HEK293T (cell line): ENCODE data around the gene LHPP.

ENCODE experiments used
- CTCF ChIA-PET: fragments of 350-600 bp; formaldehyde crosslinking; extraction: SDS; loops from one replicate; lab custom pipeline; 2021; ENCODE audit warnings: antibody characterized with exemption, inconsistent platforms; lab: Yijun Ruan, JAX
- POLR2A ChIA-PET: fragments of 350-600 bp; formaldehyde crosslinking; extraction: SDS; loops from one replicate; lab custom pipeline; 2020; ENCODE audit warnings: antibody characterized with exemption, inconsistent platforms; lab: Yijun Ruan, JAX
- DNase-seq: peaks from one replicate; pipeline ENCODE4 v3.0.0; 2012; ENCODE audit warnings: mixed read lengths; ENCODE audit errors: extremely low spot score
- ARNT ChIP-seq: fragments of 450-650 bp; IDR thresholded peaks from 2 replicates; pipeline ENCODE4 v1.6.1; 2017; ENCODE audit warnings: mild to moderate bottlenecking
- BHLHE40 ChIP-seq: fragments of 450-650 bp; IDR thresholded peaks from 2 replicates; pipeline ENCODE4 v1.6.1; 2016; ENCODE audit warnings: mild to moderate bottlenecking, moderate library complexity, borderline replicate concordance
- CTBP1 ChIP-seq: fragments of 450-650 bp; IDR thresholded peaks from 2 replicates; pipeline ENCODE4 v1.6.1; 2016; ENCODE audit warnings: borderline replicate concordance
- ELF4 ChIP-seq: fragments of 450-650 bp; IDR thresholded peaks from 2 replicates; pipeline ENCODE4 v1.6.1; 2017; ENCODE audit warnings: antibody characterized with exemption
- FOXA1 ChIP-seq: fragments of 450-650 bp; IDR thresholded peaks from 2 replicates; pipeline ENCODE4 v1.6.1; 2016; ENCODE audit warnings: mild to moderate bottlenecking
- FOXK2 ChIP-seq: fragments of 450-650 bp; IDR thresholded peaks from 2 replicates; pipeline ENCODE4 v1.6.1; 2016; ENCODE audit warnings: mild to moderate bottlenecking
- FOXM1 ChIP-seq: fragments of 450-650 bp; IDR thresholded peaks from 2 replicates; pipeline ENCODE4 v1.6.1; 2017; ENCODE audit warnings: mild to moderate bottlenecking, borderline replicate concordance
- HDGF ChIP-seq: fragments of 450-650 bp; IDR thresholded peaks from 2 replicates; pipeline ENCODE4 v1.6.1; 2017; ENCODE audit warnings: antibody characterized with exemption, borderline replicate concordance
- L3MBTL2 ChIP-seq: fragments of 450-650 bp; conservative IDR thresholded peaks from 2 replicates; pipeline ENCODE4 v1.6.1; 2016; ENCODE audit warnings: mild to moderate bottlenecking
- LEF1 ChIP-seq: fragments of 450-650 bp; IDR thresholded peaks from 2 replicates; pipeline ENCODE4 v1.6.1; 2017; ENCODE audit warnings: mild to moderate bottlenecking, borderline replicate concordance
- NFRKB ChIP-seq: fragments of 450-650 bp; IDR thresholded peaks from 2 replicates; pipeline ENCODE4 v1.6.1; 2016; ENCODE audit warnings: mild to moderate bottlenecking, moderate library complexity
- SP1 ChIP-seq: fragments of 450-650 bp; IDR thresholded peaks from 2 replicates; pipeline ENCODE4 v1.6.1; 2017
- SUZ12 ChIP-seq: fragments of 450-650 bp; IDR thresholded peaks from 2 replicates; pipeline ENCODE4 v1.6.1; 2016; ENCODE audit warnings: mild to moderate bottlenecking
- TARDBP ChIP-seq: fragments of 450-650 bp; IDR thresholded peaks from 2 replicates; pipeline ENCODE4 v1.6.1; 2016
- ZNF384 ChIP-seq: fragments of 450-650 bp; IDR thresholded peaks from 2 replicates; pipeline ENCODE4 v1.6.1; 2016
- TF ChIP-seq, protein P1 (sequence below): fragments of 450-650 bp; IDR thresholded peaks from 2 replicates; pipeline ENCODE4 v1.6.1; 2016

Gene LHPP

DNA sequence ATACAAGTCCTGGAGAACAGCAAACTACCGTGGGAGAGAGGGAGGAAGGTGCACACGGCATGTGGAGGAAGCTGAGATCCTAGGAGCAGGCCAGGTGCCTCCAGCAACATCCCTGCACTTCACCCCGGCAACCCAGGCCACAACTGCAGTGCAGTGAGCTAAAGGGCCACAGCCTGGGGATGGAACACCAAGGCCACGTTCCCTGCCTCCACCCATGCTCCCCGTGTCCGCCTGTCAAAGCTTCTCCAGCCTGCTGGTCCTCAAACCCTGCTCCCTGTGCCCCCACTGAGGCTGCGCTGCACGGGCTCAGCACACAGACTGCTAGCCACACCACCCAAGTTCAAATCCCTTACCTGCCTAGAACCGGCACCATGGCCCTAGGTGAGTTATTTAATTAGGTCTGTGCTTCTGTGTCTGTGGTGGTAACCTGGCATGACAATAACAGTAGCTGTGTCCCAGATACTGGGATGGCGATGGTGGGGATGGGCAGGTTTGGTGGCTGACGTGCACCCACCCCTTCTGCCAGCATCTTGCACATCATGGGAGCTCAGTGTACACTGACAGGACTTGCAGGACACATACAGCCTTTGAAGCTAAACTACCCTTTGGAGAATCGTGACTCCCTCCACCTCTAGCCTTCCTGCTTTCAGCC lies 197.1 kb downstream of the LHPP start:
- ChIA-PET POLR2A (no interaction called here), CTCF (no interaction called here)
- TF ChIP-seq FOXM1 (no peak), FOXA1 (no peak), LEF1 (no peak), HDGF (no peak), SP1 (no peak), BHLHE40 (no peak)
- DNase-seq, result no peak

DNA sequence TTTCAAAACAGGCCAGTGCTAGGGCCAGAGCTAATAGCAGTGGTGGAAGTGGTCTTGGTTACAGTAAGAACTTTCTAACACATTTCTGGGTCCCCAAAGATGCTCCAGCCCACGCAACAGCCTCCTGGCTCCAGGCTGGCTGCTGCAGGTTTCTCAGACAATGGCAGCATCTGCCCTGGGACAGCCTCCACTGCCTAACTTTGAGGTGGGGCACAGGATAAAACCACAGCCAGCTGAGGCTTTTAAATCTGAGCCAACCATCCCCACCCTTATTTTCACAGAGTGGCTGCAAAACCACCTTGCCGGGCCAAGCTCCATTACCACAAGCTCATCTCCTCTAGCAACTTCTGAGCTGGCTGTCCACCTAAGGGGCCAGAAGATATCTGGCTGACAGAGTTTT lies 197.8 kb downstream of the LHPP start:
- DNase-seq, result no peak
- CTCF ChIA-PET, result no interaction called here

DNA sequence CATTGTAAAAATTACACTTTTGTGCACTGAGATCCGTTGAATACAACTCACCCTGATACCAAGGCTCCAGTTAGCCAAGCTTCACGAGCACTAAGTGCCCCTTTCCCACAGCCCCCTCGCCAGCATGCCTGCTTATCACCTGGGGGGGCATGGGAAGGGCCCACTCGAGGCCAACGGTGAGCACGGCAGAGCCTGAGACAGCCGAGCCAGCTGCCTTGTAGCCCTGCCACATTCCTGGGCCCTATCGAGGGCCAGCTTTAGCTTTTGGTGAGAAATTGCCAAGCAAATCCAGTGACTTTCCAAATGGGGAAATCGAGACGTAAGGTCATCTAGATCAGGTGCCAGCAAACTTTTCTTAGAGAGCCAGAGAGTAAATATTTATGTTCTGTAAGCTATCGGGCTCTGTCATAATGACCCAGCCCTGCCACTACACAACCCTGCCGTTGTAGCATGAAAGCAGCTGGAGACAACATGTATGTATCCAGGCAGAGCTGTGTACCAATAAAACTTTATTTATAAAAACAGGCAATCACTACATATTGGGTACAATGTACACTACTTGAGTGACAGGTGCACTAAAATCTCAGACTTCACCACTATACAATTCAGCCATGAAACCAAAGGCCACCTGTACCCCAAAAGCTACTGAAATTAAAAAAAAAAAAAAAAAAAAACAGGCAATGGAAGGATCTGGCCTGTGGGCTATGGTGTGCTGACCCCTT lies 198.9 kb downstream of the LHPP start:
- POLR2A ChIA-PET, result no interaction called here
- DNase-seq, result no peak
- CTCF ChIA-PET, result no interaction called here
- no peak for TF ChIP-seq SP1
- TF ChIP-seq, protein P1, sequence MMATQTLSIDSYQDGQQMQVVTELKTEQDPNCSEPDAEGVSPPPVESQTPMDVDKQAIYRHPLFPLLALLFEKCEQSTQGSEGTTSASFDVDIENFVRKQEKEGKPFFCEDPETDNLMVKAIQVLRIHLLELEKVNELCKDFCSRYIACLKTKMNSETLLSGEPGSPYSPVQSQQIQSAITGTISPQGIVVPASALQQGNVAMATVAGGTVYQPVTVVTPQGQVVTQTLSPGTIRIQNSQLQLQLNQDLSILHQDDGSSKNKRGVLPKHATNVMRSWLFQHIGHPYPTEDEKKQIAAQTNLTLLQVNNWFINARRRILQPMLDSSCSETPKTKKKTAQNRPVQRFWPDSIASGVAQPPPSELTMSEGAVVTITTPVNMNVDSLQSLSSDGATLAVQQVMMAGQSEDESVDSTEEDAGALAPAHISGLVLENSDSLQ, result peak; percentile 9; the same call in 1 of the 2 replicates
- TF ChIP-seq ZNF384, result peak; percentile 71
- no peak for TF ChIP-seq HDGF

More for the DNA sequence above, 197.8 kb downstream of the LHPP start:
- TF ChIP-seq FOXA1, result no peak
- no peak for TF ChIP-seq ARNT
- TF ChIP-seq CTBP1, result no peak
- TF ChIP-seq SUZ12, result no peak
- no peak for TF ChIP-seq SP1
- TF ChIP-seq LEF1, result no peak
- TF ChIP-seq HDGF, result no peak
- TF ChIP-seq L3MBTL2, result no peak
- no peak for TF ChIP-seq NFRKB
- no peak for TF ChIP-seq ELF4
- no peak for TF ChIP-seq BHLHE40
- TF ChIP-seq, protein P1, result no peak
- no peak for TF ChIP-seq FOXK2
- no peak for TF ChIP-seq ZNF384
- no peak for TF ChIP-seq FOXM1
- no peak for TF ChIP-seq TARDBP
- POLR2A ChIA-PET, result no interaction called here

DNA sequence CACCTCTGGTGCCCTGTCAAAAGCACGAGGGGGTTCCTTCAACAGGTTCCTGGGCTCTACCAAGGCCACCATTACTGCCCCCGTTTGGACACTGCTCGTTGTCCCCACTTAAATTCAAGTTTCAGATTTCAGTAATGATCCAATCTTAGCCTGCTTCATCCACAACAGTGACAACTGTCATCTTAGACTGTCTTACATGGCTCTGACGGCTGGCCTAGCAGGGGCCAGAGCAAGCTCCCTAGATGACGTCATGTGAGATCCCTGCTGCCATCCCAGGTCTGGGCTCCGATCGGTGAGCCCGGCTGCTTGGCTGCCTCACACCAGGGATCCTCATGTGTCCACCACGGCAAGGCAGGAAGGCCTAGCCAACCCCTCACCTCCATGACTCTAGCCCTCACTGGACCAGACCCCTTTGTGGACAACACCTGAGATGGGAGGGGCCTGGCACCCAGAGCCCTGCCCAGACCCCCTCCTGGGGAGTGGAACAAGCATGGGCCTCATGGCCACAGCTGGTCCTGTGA lies 200.1 kb downstream of the LHPP start:
- POLR2A ChIA-PET, result no interaction called here
- DNase-seq, result no peak
- TF ChIP-seq ZNF384, result no peak
- CTCF ChIA-PET, result interaction anchor here (0.6 kb wide), 1 partner anchor 122 kb away, joined by 4 read pairs; no protein-coding TSS in a partner anchor

DNA sequence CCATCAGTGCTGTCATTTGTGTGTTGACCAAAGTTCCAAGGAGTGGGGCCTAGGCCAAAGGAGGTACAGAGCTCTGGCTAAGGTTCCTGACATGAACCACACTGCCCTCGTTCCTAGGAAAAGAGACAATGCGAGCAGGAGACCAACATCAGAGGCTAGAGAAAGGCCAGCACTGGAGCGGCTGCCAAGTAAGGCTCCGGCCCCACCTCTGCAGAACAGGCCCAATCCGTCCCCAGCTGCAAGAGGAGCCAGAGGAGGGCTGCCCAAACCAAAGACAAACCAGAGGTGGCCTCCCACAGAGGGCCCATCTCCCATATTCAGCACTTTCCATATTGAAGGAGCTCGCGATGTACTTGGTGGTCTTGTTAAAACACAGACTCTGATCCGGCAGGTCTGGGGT lies 201.6 kb downstream of the LHPP start:
- no peak for TF ChIP-seq HDGF
- no peak for TF ChIP-seq LEF1
- no peak for TF ChIP-seq ELF4
- no peak for TF ChIP-seq NFRKB
- no peak for TF ChIP-seq FOXK2
- TF ChIP-seq BHLHE40, result no peak
- no peak for TF ChIP-seq SP1
- no peak for TF ChIP-seq SUZ12
- CTCF ChIA-PET, result no interaction called here
- no peak for DNase-seq
- POLR2A ChIA-PET, result no interaction called here
